ENCODE measurements around the gene BRAT1.
A peak's percentile ranks its signal among the peaks of the same experiment; 100 is the strongest.

Gene BRAT1

GRCh38 chr7:2555121-2556052 is at the start of gene BRAT1:
TSS of gene BRAT1 (minus strand) at chr7:2555524. CDS start at chr7:2554431, 1,093 bp downstream.
- DNase-seq (ENCODE audit: low read depth): peak; percentile 75
- TF ChIP-seq CTCF (IDR thresholded peaks at IDR 0.05; ENCODE audit: control insufficient read depth, extremely low read depth, insufficient read depth): peak; percentile 51
- H3K4me3 ChIP-seq (ENCODE audit: low read depth, low read length): peak within 1 kb of the TSS; percentile 71

- no peak for DNase-seq (ENCODE audit: low read depth)
- TF ChIP-seq CTCF (IDR thresholded peaks at IDR 0.05; ENCODE audit: control insufficient read depth, extremely low read depth, insufficient read depth): no peak
- no peak overlapping the region for H3K4me3 ChIP-seq (ENCODE audit: low read depth, low read length)
Observed at GRCh38 chr7:2604608-2605174, 49.4 kb upstream of the BRAT1 start.

- DNase-seq (ENCODE audit: low read depth): no peak
- TF ChIP-seq CTCF (IDR thresholded peaks at IDR 0.05; ENCODE audit: control insufficient read depth, extremely low read depth, insufficient read depth): no peak
- H3K4me3 ChIP-seq (ENCODE audit: low read depth, low read length): no peak overlapping the region
Observed at GRCh38 chr7:2603044-2603965, 48.0 kb upstream of the BRAT1 start.

GRCh38 chr7:2602406-2603043 is 47.2 kb upstream of the BRAT1 start:
- no peak overlapping the region for H3K4me3 ChIP-seq (ENCODE audit: low read depth, low read length)
- DNase-seq (ENCODE audit: low read depth): no peak
- no peak for TF ChIP-seq CTCF (IDR thresholded peaks at IDR 0.05; ENCODE audit: control insufficient read depth, extremely low read depth, insufficient read depth)

GRCh38 chr7:2601907-2602306 is 46.6 kb upstream of the BRAT1 start:
- DNase-seq (ENCODE audit: low read depth): no peak
- TF ChIP-seq CTCF (IDR thresholded peaks at IDR 0.05; ENCODE audit: control insufficient read depth, extremely low read depth, insufficient read depth): no peak
- H3K4me3 ChIP-seq (ENCODE audit: low read depth, low read length): no peak overlapping the region

GRCh38 chr7:2601065-2601464 is 45.7 kb upstream of the BRAT1 start:
- DNase-seq (ENCODE audit: low read depth): no peak
- TF ChIP-seq CTCF (IDR thresholded peaks at IDR 0.05; ENCODE audit: control insufficient read depth, extremely low read depth, insufficient read depth): no peak
- no peak overlapping the region for H3K4me3 ChIP-seq (ENCODE audit: low read depth, low read length)
